ENCODE results near the gene HAVCR1. TPM values are rescaled to one million over a fixed set of nuclear protein-coding genes. Genes with fewer than 3 reads are reported as not detected.
"Not testable (repeated sequence)": the region's sequence is repeated elsewhere in the genome, so short reads cannot be mapped to it uniquely, and the experiment has no call there.

The HAVCR1 gene
- total RNA-seq, 4 donors from 2014 or later: 1.1 TPM; not detected in 3

- 97 to 100% methylated on average over 5 of the region's 5 CpGs for WGBS, 2 donors (ENCODE audit: low coverage in 1 of 2)
- ATAC-seq: no peak
Measured at GRCh38 chr5:157047898-157048297, 11.0 kb downstream of the HAVCR1 start.

GRCh38 chr5:157047016-157047415, 11.9 kb downstream of the HAVCR1 start:
- ATAC-seq, H3K9me3 ChIP-seq, H3K36me3 ChIP-seq, H3K27ac ChIP-seq, H3K27me3 ChIP-seq, H3K4me1 ChIP-seq, H3K4me3 ChIP-seq: not testable (repeated sequence)
- 92% methylated on average over 2 of the region's 4 CpGs; no CpG with 5 or more reads in 1 of the 2 donors for WGBS, 2 donors (ENCODE audit: low coverage in 1 of 2)

More at GRCh38 chr5:157047898-157048297, 11.0 kb downstream of the HAVCR1 start:
- Histone ChIP-seq H3K4me3 (no peak overlapping the region), H3K4me1 (no peaks in the 10 kb centered on the region), H3K27me3 (no peaks in the 10 kb centered on the region), H3K27ac (no peak overlapping the region), H3K36me3 (no peaks in the 10 kb centered on the region), H3K9me3 (no peaks in the 10 kb centered on the region)
- TF ChIP-seq EP300 (IDR thresholded peaks at IDR 0.05) (no peak), CTCF (IDR thresholded peaks at IDR 0.05) (no peak), POLR2A (IDR thresholded peaks at IDR 0.05) (no peak), POLR2AphosphoS5 (IDR thresholded peaks at IDR 0.05) (no peak)

- Histone ChIP-seq H3K9me3 (no peaks in the 10 kb centered on the region), H3K4me1 (no peaks in the 10 kb centered on the region), H3K27me3 (no peaks in the 10 kb centered on the region), H3K4me3 (no peak overlapping the region), H3K27ac (no peak overlapping the region), H3K36me3 (no peaks in the 10 kb centered on the region)
- TF ChIP-seq POLR2AphosphoS5 (IDR thresholded peaks at IDR 0.05) (no peak), CTCF (IDR thresholded peaks at IDR 0.05) (no peak), EP300 (IDR thresholded peaks at IDR 0.05) (no peak), POLR2A (IDR thresholded peaks at IDR 0.05) (no peak)
- ATAC-seq: no peak
- 83 to 100% methylated on average over 3 of the region's 3 CpGs for WGBS, 2 donors (ENCODE audit: low coverage in 1 of 2)
Measured at GRCh38 chr5:157046041-157046440, 12.9 kb downstream of the HAVCR1 start.

- no peak overlapping the region for H3K27ac ChIP-seq
- 61 to 67% methylated on average over 2 to 3 of the region's 3 CpGs for WGBS, 2 donors (ENCODE audit: low coverage in 1 of 2)
- no peak for TF ChIP-seq POLR2A (IDR thresholded peaks at IDR 0.05)
- TF ChIP-seq EP300 (IDR thresholded peaks at IDR 0.05): no peak
- no peak for TF ChIP-seq POLR2AphosphoS5 (IDR thresholded peaks at IDR 0.05)
- no peak for TF ChIP-seq CTCF (IDR thresholded peaks at IDR 0.05)
Measured at GRCh38 chr5:157045601-157046000, 13.3 kb downstream of the HAVCR1 start.

GRCh38 chr5:157038568-157039187, 20.2 kb downstream of the HAVCR1 start:
- Histone ChIP-seq H3K4me3 (no peak overlapping the region), H3K4me1 (no peaks in the 10 kb centered on the region), H3K9me3 (no peaks in the 10 kb centered on the region), H3K27me3 (no peaks in the 10 kb centered on the region), H3K27ac (no peak overlapping the region), H3K36me3 (no peaks in the 10 kb centered on the region)
- no peak for TF ChIP-seq POLR2A (IDR thresholded peaks at IDR 0.05)
- no peak for TF ChIP-seq EP300 (IDR thresholded peaks at IDR 0.05)
- no peak for TF ChIP-seq POLR2AphosphoS5 (IDR thresholded peaks at IDR 0.05)
- no peak for TF ChIP-seq CTCF (IDR thresholded peaks at IDR 0.05)
- ATAC-seq: no peak
- WGBS, 2 donors (ENCODE audit: low coverage in 1 of 2): 73% methylated on average over 2 to 5 of the region's 5 CpGs

More at GRCh38 chr5:157045601-157046000, 13.3 kb downstream of the HAVCR1 start:
- no peaks in the 10 kb centered on the region for H3K9me3 ChIP-seq
- H3K27me3 ChIP-seq: no peaks in the 10 kb centered on the region
- H3K4me3 ChIP-seq: no peak overlapping the region
- no peaks in the 10 kb centered on the region for H3K4me1 ChIP-seq
- ATAC-seq: no peak
- no peaks in the 10 kb centered on the region for H3K36me3 ChIP-seq

- not testable (repeated sequence) for ATAC-seq, H3K36me3 ChIP-seq, H3K4me1 ChIP-seq, H3K27ac ChIP-seq, H3K9me3 ChIP-seq, H3K4me3 ChIP-seq, H3K27me3 ChIP-seq
- WGBS, 2 donors (ENCODE audit: low coverage in 1 of 2): 61 to 64% methylated on average over 9 to 15 of the region's 17 CpGs
Measured at GRCh38 chr5:157034106-157035072, 24.5 kb downstream of the HAVCR1 start.
